HG03457 (cell line): ENCODE results near the gene RELA.
"Not testable (repeated sequence)": the region's sequence is repeated elsewhere in the genome, so short reads cannot be mapped to it uniquely, and the experiment has no call there.

Experiments used
- ATAC-seq: cut with Tn5 transposase; IDR thresholded peaks from one replicate; pipeline ENCODE4 v1.9.1; 2021; ENCODE audit warnings: moderate number of reproducible peaks; ENCODE audit not compliant: unreplicated experiment

The RELA gene

DNA sequence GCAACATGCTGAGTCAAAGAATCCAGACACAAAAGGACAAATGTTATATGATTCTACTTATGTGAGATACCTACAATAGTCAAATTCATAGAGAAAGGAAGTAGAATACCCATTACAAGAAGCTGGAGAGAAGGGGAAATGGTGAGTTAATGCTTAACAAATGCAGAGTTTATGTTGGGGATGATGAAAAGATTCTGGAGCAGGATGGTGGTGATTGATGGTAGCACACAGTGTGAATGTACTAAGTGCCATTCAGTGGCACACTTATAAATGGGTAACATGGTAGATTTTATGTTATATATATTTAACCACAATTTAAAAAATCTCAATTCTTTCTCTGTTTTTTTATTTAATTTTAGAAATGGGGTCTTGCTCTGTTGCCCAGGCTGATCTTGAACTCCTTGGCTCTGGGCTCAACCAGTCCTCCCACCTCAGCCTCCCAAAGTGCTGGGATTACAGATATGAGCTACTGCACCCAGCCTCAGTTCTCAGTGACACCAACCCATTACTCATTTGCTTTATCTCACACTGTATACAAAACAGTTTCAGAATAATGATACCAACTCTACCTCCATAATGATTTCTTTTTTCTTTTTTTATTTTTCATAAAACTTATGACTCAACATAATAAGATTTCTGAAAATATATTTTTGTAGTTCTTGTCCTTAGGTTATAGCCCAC lies 9.6 kb upstream of the RELA start:
- no peak for ATAC-seq

DNA sequence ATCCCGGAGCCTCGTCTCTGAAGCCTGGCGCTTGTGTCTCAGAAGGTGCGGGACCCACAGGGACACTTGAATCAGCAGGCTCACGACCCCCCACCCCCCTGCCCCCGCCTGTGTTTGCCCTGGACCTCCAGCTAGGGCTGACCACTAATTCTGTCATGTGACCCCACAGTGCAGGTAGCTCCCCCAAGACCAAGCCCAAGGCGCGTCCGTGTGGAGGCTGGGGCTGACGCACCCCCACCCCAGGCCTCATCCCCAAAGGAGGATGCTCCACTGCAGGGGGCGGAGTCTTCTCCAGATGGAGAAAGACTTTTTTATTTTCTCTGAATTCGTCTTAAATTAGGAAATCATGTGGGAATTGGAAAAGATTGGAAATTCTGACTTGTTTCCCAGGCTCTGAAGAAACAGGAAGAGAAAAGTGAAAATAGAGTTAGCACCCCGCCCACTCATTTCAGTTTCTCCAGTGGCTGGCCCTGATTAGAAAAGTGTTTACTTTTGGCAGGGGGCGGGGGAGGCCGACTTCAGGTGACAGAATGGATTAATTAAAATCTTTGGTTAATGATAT lies 1.0 kb upstream of the RELA start:
- ATAC-seq: peak; percentile 15

DNA sequence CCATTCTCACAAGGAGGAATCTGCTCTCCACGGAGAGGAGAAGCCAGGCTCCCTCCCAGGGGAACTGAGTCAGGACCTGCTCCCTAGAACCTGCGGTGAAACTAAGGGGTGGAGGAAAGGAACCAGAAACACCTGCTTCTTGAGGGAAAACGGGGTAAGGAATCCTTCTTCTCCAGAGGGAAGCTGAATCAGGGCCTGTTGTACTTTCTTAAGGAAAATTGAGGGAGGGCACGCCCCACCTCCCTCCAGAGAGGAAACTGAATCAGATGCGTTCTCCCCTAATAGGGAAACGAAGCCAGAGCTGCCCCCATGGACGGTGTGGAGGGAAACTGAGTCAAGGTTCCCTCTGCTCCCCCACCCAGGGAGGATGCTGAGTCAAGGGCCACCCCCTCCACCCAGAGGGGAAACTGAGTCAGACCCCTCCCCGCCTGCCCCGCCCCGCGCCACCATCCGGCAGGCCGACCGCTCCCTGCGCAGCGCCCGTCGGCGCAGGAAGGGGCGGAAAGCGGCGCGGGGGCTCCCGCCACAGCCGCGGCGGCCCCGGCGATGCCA lies 393 bp downstream of the RELA start:
- no peak for ATAC-seq

DNA sequence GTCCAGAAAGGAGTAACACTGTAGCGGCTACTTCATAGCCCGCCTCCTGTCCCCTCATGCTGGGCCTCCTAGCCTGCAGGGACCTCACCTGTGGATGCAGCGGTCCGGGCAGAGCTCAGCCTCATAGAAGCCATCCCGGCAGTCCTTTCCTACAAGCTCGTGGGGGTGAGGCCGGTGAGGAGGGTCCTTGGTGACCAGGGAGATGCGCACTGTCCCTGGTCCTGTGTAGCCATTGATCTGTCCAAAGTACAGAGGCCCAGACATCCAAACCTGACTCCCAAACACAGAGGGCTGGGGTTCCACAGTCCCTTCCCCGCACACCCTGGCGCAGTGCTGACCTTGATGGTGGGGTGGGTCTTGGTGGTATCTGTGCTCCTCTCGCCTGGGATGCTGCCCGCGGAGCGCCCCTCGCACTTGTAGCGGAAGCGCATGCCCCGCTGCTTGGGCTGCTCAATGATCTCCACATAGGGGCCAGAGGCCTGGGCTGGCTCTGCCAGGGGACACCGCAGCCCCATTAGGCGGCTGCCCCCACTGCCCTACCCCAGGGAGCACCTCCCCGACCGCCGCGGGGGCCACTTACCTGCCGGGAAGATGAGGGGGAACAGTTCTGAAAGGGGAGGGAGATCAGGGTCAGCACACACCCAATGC lies 993 bp downstream of the RELA start:
- no peak for ATAC-seq

DNA sequence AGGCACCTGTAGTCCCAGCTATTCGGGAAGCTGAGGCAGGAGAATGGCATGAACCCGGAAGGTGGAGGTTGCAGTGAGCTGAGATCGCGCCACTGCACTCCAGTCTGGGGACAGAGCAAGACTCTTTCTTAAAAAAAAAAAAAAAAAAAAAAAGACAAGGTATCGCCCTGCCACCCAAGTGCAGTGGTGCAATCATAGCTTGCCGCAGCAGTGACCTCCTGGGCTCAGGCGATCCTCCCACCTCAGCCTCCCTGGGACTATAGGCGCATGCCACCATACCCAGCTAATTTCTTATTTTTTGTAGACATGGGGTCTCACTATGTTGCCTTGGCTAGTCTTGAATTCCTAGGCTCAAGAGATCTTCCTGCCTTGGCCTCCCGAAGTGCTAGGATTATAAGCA lies 1.8 kb downstream of the RELA start:
- not testable (repeated sequence) for ATAC-seq

DNA sequence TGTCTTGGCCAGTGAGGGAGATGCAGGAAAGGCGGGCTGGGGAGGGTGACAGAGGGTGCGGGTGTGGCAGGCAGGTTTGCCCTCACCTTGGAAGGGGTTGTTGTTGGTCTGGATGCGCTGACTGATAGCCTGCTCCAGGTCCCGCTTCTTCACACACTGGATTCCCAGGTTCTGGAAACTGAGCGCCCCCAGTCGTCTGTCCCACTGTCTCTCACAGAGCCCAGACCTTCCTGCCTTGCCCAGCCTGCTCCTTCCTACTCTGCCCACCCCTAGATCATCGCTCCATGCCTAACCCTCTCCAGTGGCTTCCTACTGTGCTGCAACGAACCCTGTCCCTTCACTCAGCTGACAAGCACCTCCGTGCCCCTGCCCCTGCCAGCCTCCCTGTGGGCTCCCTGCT lies 2.7 kb downstream of the RELA start:
- ATAC-seq: no peak

DNA sequence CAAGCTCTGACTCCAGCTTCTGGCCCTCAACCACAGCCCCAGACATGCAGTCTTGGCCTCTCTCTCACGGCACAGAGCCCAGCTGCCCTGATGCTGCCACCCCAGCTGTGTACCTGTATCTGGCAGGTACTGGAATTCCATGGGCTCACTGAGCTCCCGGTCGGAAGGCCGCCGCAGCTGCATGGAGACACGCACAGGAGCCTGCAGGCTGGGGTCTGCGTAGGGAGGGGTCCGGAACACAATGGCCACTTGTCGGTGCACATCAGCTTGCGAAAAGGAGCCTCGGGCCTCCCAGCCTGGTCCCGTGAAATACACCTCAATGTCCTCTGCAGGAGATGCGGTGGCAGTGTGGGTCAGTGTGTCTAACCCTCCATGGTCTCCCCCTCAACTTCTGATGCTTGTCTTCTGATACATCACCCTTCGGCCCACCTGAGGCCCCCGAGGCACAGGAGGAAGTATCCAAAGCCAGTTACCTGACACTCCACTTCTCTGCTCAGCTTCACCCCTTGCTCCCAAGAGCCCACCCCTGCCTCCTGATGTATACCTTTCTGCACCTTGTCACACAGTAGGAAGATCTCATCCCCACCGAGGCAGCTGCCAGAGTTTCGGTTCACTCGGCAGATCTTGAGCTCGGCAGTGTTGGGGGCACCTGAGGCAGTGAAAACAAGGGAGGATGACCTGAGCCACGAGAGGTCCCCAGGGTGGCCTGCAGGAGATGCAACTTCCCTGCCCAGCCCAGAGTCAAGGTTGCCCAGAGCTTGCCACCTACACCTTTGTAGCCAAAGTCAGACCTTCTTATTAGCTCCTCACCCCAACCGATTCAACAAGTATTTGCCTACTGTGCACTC lies 4.3 kb downstream of the RELA start:
- no peak for ATAC-seq

DNA sequence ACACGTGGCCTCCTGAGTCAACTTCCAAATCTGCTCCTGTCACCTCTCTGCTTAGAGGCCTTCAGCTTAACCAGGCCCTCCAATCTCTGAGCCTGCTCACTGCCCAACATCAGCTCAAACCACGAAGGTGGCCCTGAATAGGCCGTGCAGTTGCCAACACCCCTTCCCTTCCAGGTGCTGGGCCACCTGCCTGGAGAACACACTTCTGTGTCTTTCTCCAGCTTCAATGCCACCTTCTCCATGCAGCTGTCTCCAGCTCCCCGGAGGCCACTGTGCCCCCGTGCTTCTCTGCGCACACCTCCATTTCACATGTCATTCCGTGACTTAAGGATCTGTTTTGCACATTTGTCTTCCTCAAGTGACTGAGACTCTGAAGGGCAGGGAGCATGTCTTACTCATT lies 5.3 kb downstream of the RELA start:
- ATAC-seq: no peak

DNA sequence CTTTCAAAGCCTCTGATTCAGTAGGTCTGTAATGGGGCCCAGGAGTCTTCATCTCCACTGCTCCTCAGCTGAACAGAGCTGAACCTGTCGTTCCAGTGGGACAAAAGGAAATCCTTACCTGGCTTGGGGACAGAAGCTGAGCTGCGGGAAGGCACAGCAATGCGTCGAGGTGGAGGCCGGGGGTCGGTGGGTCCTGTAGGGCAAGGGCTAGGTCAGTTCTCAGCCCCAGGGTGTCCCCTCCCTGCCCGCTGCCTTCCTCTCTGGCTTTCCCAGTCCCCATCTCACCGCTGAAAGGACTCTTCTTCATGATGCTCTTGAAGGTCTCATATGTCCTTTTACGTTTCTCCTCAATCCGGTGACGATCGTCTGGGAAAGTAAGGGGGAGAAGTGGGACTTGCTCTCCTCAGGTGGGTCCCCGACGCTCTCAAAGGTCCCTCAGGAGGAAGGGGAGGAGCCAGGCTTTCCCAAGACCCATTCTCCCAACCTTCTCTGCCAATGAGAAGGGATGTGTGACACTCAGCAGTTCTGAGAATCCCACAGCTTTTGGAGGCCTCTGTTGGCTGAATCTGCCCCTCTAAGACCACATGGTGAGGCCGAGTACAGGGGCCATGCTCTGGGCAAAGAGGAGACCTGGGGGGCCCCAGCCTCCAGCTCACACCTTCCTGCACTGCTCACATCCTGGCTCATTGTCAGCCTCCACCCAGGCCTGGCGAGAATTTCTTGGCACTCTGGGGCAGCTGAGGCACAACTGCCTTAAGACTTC lies 7.0 kb downstream of the RELA start:
- no peak for ATAC-seq

DNA sequence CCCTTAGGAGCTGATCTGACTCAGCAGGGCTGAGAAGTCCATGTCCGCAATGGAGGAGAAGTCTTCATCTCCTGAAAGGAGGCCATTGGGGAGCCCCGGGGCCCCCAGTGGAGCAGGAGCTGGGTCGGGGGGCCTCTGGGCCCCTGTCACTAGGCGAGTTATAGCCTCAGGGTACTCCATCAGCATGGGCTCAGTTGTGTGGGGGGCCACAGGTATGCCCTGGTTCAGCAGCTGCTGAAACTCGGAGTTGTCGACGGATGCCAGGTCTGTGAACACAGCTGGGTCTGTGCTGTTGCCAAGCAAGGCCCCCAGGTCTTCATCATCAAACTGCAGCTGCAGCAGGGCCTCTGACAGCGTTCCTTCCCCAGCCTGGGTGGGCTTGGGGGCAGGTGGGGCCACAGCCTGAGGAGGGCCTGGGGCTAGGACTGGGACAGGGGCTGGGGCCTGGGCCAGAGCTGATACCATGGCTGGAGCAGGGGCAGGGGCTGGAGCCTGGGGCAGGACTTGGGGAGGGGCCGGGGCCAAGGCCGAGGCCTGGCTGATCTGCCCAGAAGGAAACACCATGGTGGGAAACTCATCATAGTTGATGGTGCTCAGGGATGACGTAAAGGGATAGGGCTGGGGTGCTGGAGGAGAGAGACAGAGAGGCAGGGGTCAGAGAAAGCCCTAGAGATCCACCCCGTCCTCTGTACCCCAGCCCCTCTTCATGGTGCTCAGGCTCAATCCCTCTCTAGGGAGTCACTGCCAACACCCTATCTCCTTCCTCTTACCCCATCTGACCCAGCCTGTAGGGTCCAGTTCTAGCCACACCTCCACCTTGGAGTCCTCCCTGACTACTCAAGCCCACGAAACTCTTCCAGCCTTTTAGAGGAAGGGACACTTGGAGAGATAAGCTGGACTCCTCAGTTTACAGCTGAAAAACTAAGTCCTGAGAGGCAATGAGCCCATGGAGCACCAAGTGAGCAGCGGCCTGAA lies 8.1 kb downstream of the RELA start:
- ATAC-seq: no peak

DNA sequence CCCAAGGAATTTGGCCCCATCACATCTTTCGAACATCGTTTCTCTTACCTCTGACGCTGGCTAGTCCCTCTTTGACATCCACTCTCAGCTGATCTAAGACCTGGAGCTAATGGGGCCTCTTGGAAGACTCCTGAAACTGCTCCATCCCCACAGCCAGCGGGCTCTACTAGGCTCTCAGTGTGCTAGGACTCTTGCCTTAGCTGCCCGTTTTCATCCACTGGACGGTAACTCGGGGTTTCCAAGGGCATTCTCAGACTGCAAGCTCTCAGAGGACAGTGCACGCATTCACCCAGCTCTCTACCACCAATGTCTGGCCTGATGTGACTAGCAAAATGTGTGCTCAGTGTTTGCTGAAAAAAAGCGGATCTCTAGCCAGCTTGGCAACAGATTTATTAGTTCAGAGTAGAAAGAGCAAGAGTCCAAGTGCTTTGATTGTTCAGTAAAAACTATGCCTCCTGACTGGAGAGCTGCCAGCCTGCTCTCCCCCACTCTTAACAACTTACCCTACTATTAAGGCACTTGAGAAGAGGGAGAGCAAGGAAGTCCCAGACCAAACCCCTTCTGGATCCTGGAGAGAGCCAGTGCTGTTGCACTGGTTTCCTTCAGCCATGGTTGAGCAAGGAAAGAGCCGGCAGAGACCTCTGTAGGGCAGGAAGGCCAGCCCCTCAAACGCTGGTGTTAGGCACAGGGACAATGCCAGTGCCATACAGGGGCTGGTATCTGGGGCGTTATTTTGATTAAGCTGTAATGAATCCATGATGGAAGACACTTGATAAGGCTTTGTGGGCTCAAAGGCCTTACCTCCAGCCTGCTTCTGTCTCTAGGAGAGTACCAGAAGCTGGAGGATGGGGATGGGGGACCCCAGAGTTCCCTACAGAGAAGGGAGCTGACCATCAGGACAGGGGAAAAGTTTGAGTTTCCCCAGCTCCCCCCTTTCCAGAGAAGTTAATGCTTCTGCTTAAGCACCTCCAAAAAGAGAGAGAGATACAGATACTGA lies 9.2 kb downstream of the RELA start:
- no peak for ATAC-seq

DNA sequence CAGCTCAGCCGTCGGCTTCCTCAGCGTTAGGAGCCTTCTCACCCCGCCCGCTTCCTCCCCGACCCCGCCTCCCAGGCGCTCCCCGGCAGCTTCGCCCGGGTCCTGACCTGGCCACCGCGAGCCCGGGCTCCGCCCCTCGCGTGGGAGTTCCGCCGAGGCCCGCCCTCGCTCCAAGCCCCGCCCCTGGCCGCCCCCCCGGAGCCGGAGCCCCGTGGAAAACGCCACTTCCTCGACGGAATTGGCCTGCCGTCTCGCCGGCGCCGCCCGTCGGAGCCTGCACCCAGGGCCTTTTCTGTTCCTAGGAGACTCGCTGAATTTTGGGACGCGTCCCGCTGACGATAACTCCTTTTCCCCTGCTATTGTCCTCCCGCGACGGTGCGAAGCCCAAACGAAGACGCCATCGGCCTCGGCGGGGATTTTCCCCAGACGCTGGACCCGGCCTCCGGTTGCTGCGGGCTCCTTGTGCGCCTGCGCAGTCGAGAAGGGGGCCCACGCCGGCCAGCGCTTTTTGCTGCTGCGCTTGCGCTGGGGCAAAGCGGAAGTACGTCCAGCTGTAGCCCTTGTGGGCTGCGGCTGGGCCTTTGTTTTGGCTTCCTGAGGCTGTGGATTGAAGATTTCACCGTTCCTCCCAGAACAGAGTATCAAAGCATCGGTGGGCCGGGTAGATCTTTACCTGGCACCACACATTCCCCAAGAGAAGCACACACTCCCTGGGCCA lies 10.0 kb downstream of the RELA start:
- ATAC-seq: peak; percentile 37

DNA sequence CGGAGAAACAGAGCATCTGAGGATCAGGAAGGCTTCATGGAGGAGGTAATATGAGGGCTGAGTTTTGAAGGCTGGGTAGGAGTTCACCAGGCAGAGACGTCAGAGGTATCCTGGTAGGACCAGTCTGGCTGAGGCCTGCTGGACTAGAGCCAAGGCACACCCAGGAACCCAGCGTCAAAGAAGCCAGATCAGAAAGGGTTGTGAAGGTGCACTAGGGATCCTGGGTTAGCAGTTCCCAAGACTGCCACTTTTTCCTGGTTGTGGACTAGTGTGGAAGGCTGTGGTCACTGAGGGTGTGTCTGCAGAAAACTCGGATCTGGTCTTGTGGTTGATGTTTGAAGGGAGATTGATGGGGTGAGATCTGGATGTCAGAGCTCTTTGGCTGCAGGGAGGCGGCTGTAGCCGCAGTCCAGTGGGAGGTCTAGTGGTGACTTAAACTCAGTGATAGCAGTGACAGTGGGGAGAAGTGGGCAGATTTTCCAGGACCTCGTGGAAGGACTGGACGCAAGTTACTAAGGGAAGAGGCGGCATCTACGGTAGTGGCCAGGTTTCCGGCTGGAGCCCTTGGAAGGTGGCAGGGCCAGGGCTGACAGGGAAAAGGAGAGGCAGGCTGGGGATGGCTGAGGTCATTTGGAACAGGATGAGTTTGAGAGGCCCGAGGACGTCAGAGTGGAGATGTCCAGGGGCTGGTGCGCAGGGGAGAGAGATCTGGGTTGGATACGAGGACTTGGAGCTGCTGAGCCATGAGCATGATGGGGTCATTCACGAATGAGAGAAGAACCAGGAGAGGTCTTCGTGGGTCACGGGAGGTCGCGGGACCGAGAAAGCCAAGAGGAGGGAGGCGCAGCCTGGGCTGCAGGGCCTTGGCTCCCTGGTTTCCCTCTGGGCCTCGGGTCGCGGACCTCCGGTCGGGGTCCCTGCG lies 10.9 kb downstream of the RELA start:
- peak; percentile 5 for ATAC-seq

DNA sequence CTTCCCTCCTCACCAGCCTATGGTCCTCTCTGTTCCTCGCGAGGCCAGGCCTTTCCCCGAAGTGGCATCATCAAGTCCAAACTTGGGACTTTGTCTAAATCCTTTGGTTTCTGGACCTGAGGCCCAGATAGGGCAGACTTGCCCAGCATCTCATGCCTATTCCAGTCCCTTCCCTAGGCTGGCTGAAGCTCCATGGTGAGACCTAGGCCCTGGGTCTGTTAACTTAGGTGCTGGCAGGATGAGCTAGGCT lies 11.5 kb downstream of the RELA start:
- ATAC-seq: no peak

DNA sequence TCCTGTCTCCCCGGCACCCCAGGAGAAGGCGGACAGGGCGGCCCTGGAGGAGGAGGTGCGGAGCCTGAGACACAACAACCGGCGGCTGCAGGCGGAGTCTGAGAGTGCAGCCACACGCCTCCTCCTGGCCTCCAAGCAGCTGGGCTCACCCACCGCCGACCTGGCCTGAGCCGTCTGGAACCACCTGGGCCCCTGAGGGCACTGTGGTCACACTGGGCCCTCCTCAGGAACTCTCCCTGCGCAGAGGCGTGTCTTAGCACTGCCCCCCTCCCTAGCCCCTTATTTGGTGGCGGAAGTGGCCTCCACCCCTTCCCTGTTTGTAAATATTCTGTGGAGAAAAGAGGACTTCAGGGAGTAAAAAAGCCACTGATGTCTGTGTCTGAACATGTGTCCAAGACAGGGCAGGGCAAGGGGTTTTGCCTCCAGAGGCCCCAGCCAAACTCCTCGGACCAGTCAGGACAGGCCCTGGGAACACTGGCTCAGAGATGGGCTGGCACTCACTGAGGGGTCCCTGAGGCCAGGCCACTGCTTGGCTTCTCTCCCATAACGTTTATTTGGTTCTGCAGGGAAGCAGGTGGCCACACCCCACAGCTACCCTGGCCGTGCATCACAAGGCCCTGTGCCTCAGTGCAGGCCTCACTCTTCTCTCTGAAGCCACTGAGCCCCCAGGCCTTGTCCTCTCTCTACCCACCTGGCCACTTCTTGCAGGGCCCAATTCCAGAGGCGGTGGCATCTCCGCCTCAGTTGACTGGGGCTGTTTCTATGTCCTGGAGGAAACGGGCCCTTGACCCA lies 12.0 kb downstream of the RELA start:
- no peak for ATAC-seq
